ENCODE data around the gene SLC39A11. TPM values are rescaled to one million over a fixed set of nuclear protein-coding genes. Genes with fewer than 3 reads are reported as not detected.

SLC39A11 gene
- total and polyA plus RNA-seq, 2 of the 13 experiments (the other 11 are each of a cell fraction or from before 2014, with no cell fraction given): 17.2 to 31.5 TPM

DNA sequence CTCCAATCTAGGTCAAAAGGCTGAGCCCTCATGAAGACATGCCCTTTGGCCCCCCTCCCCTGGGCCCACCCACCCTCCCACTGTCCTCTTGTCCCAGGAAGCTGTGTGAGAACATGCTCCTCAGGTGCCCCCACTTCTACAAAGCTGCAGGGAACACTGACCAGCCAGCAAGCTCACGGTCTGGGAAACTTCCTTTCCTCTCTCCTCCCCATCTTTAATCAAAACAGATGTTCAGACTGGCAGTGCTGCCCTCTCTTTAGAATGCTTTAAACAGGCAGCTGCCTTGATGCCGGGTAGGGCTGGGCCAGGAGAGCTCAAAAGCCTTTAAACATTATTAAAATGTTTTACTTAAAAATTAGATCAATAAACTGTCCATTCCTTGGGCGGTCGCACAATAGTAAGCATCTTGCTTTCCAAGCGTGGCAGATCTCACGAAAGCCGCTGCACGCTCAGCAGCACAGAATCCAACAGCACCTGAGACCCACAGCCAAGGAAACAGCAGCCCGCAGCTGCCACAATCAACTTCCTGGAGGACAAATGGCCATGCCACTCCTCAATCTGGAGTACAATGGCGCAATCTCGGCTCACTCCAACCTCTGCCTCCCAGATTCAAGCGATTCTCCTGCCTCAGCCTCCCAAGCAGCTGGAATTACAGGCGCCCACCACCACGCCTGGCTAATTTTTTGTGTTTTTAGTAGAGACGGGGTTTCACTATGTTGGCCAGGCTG lies 399.2 kb downstream of the SLC39A11 start (continued):
- TF ChIP-seq, protein P1, sequence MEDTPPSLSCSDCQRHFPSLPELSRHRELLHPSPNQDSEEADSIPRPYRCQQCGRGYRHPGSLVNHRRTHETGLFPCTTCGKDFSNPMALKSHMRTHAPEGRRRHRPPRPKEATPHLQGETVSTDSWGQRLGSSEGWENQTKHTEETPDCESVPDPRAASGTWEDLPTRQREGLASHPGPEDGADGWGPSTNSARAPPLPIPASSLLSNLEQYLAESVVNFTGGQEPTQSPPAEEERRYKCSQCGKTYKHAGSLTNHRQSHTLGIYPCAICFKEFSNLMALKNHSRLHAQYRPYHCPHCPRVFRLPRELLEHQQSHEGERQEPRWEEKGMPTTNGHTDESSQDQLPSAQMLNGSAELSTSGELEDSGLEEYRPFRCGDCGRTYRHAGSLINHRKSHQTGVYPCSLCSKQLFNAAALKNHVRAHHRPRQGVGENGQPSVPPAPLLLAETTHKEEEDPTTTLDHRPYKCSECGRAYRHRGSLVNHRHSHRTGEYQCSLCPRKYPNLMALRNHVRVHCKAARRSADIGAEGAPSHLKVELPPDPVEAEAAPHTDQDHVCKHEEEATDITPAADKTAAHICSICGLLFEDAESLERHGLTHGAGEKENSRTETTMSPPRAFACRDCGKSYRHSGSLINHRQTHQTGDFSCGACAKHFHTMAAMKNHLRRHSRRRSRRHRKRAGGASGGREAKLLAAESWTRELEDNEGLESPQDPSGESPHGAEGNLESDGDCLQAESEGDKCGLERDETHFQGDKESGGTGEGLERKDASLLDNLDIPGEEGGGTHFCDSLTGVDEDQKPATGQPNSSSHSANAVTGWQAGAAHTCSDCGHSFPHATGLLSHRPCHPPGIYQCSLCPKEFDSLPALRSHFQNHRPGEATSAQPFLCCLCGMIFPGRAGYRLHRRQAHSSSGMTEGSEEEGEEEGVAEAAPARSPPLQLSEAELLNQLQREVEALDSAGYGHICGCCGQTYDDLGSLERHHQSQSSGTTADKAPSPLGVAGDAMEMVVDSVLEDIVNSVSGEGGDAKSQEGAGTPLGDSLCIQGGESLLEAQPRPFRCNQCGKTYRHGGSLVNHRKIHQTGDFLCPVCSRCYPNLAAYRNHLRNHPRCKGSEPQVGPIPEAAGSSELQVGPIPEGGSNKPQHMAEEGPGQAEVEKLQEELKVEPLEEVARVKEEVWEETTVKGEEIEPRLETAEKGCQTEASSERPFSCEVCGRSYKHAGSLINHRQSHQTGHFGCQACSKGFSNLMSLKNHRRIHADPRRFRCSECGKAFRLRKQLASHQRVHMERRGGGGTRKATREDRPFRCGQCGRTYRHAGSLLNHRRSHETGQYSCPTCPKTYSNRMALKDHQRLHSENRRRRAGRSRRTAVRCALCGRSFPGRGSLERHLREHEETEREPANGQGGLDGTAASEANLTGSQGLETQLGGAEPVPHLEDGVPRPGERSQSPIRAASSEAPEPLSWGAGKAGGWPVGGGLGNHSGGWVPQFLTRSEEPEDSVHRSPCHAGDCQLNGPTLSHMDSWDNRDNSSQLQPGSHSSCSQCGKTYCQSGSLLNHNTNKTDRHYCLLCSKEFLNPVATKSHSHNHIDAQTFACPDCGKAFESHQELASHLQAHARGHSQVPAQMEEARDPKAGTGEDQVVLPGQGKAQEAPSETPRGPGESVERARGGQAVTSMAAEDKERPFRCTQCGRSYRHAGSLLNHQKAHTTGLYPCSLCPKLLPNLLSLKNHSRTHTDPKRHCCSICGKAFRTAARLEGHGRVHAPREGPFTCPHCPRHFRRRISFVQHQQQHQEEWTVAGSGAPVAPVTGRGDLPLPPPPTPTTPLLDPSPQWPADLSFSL (CRISPR knock-in tag; IDR thresholded peaks at IDR 0.05): no peak
- TF ChIP-seq, protein P2, sequence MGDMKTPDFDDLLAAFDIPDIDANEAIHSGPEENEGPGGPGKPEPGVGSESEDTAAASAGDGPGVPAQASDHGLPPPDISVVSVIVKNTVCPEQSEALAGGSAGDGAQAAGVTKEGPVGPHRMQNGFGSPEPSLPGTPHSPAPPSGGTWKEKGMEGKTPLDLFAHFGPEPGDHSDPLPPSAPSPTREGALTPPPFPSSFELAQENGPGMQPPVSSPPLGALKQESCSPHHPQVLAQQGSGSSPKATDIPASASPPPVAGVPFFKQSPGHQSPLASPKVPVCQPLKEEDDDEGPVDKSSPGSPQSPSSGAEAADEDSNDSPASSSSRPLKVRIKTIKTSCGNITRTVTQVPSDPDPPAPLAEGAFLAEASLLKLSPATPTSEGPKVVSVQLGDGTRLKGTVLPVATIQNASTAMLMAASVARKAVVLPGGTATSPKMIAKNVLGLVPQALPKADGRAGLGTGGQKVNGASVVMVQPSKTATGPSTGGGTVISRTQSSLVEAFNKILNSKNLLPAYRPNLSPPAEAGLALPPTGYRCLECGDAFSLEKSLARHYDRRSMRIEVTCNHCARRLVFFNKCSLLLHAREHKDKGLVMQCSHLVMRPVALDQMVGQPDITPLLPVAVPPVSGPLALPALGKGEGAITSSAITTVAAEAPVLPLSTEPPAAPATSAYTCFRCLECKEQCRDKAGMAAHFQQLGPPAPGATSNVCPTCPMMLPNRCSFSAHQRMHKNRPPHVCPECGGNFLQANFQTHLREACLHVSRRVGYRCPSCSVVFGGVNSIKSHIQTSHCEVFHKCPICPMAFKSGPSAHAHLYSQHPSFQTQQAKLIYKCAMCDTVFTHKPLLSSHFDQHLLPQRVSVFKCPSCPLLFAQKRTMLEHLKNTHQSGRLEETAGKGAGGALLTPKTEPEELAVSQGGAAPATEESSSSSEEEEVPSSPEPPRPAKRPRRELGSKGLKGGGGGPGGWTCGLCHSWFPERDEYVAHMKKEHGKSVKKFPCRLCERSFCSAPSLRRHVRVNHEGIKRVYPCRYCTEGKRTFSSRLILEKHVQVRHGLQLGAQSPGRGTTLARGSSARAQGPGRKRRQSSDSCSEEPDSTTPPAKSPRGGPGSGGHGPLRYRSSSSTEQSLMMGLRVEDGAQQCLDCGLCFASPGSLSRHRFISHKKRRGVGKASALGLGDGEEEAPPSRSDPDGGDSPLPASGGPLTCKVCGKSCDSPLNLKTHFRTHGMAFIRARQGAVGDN (CRISPR knock-in tag; IDR thresholded peaks at IDR 0.05): no peak
- TF ChIP-seq ZNF556 (CRISPR knock-in tag; IDR thresholded peaks at IDR 0.05; ENCODE audit: borderline replicate concordance): no peak
- TF ChIP-seq FOXO1 (CRISPR knock-in tag; IDR thresholded peaks at IDR 0.05): no peak
- TF ChIP-seq, protein P3, sequence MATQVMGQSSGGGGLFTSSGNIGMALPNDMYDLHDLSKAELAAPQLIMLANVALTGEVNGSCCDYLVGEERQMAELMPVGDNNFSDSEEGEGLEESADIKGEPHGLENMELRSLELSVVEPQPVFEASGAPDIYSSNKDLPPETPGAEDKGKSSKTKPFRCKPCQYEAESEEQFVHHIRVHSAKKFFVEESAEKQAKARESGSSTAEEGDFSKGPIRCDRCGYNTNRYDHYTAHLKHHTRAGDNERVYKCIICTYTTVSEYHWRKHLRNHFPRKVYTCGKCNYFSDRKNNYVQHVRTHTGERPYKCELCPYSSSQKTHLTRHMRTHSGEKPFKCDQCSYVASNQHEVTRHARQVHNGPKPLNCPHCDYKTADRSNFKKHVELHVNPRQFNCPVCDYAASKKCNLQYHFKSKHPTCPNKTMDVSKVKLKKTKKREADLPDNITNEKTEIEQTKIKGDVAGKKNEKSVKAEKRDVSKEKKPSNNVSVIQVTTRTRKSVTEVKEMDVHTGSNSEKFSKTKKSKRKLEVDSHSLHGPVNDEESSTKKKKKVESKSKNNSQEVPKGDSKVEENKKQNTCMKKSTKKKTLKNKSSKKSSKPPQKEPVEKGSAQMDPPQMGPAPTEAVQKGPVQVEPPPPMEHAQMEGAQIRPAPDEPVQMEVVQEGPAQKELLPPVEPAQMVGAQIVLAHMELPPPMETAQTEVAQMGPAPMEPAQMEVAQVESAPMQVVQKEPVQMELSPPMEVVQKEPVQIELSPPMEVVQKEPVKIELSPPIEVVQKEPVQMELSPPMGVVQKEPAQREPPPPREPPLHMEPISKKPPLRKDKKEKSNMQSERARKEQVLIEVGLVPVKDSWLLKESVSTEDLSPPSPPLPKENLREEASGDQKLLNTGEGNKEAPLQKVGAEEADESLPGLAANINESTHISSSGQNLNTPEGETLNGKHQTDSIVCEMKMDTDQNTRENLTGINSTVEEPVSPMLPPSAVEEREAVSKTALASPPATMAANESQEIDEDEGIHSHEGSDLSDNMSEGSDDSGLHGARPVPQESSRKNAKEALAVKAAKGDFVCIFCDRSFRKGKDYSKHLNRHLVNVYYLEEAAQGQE (IDR thresholded peaks at IDR 0.05; ENCODE audit: borderline replicate concordance in 1 of 2, low read depth in 1 of 2, low read length in 2 of 2): no peak
- no peak for TF ChIP-seq ZNF776 (CRISPR knock-in tag; IDR thresholded peaks at IDR 0.05)
- no peak for TF ChIP-seq ZNF501 (CRISPR knock-in tag; IDR thresholded peaks at IDR 0.05)
- no peak for TF ChIP-seq HNRNPH1 (optimal IDR thresholded peaks at IDR 0.05; ENCODE audit: low read depth, low read length)
- TF ChIP-seq SRY (CRISPR knock-in tag; IDR thresholded peaks at IDR 0.05): no peak

Measured in HepG2 (cell line).